Stimulated activated CD8-positive, alpha-beta memory T cell treated with anti-CD3 and anti-CD28 coated beads, Interleukin-2, amount 100 ng/mL, for 1 hour (primary cell): Measurements from ENCODE around the gene HIVEP1.
"Not testable (repeated sequence)": the region's sequence is repeated elsewhere in the genome, so short reads cannot be mapped to it uniquely, and the experiment has no call there.

Source experiments
- DNase-seq, 2 donors: peaks; one replicate each; pipeline ENCODE4 v3.0.0-alpha.2; 2020; ENCODE audit warnings: low read depth in 2 of 2

HIVEP1 gene

DNA sequence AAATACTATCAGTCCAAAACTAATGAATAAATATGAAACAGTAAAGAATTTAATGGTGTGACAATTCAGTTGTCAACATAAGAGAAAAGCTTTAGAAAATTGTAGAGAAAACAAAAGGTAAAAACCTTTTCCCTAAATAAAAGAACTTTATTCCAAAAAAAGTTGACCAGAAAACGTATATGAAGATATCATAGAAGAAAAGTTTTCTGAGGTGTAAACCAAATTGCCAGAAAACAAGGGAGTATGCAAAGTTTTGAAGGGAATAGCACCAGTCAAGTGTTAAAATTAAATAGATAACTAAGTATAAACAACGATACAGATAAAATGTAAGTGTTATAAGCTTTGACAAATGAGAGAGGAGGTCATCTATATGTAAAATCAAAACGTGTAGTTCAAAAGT, 104.9 kb downstream of the HIVEP1 start:
- DNase-seq = no peak

- DNase-seq = no peak
Observed at GRCh38 chr6:12118607-12119006, 106.5 kb downstream of the HIVEP1 start.

DNA sequence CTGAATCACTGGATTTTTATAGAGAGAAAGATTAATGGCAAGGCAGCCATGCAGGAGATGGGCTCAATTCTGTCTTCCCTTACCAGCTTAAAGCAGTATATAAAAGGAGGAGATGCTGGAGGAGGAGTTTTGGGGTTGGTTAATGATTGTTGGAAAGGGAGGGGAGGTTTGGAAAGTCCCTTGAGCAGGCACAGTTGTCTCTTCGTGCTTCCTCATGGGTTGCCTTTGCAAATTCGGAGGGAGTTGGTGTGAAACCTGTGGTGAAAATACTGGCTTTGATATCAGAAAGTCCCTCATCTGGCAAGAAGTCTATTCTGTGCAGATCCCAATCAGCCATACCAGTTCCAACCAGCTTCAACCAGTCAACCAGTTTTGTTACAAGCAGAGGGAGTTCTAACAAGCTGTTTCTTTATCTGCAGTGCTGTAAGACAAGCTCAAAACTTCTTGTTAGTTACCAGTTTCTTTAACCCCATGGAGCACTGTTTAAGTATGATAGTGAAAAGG, 107.0 kb downstream of the HIVEP1 start:
- no peak for DNase-seq

DNA sequence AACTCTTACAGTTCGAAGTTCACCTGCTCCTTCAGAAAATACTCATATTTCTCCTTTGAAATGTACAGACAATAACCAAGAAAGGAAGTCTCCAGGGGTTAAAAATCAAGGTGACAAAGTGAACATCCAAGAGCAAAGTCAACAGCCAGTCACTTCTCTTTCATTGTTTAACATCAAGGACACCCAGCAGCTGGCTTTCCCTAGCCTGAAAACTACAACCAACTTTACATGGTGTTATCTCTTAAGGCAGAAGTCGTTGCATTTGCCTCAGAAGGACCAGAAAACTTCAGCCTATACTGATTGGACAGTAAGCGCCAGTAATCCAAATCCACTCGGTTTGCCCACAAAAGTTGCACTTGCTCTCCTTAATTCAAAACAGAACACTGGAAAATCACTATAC, 113.3 kb downstream of the HIVEP1 start:
- DNase-seq = no peak

DNA sequence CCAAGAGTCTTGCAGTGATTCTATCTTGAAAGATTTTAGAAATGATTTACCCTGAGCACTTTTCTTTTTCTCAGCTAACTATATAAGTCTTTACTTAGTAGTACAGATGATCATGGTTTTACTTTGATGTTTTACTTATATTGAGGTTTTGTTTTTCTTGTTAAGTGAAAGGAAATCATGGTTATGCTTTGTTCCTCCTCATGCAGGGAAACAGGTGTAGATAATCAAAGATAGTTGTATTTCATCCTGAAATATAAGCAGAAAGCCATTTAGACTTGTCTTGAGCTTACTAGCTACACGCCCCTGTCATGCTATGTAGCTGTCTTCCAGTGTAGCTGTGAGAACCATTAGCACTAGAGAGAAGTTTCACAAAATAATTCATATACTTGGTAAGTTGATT, 113.9 kb downstream of the HIVEP1 start:
- no peak for DNase-seq

- DNase-seq = no peak
Observed at GRCh38 chr6:12129523-12129922, 117.4 kb downstream of the HIVEP1 start.

DNA sequence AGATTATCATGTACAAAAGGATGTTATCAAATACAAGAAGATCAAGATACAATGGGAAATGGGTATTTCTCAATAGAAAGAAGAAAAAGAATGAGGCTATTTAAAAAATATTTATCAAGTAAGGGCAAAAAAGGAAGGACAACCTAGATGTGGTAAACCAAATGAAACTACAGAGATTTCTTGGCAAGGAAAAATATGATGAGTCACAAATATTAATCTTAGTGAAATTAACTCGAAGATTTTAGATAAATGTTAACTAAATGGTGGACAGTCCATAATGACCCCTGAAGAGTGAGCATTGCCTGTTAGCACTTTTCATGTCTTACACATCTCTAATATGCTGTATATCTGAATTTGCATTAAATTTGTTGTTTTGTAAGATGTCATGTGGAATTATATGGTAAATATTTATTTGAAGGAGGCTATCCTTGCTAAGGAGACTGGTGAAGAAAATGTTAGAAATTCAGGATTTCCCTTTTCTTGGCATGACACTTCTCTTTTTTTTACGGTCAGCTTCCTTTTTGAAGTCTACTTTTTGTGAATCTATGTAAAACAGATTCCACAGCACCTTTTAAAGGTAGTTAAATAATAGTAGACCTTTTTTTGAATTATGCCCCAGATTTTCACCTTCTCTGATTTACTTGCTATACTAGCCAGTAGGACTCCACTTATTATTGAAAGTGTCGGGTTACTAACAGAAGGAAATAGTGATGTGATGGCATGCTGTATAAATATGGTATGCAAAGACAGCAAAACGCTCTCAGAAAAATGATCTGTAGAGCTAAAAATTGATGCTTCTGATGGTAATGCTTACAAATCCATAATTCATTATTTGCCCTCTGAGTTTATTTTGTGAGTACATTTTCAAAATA, 120.5 kb downstream of the HIVEP1 start:
- no peak for DNase-seq

DNA sequence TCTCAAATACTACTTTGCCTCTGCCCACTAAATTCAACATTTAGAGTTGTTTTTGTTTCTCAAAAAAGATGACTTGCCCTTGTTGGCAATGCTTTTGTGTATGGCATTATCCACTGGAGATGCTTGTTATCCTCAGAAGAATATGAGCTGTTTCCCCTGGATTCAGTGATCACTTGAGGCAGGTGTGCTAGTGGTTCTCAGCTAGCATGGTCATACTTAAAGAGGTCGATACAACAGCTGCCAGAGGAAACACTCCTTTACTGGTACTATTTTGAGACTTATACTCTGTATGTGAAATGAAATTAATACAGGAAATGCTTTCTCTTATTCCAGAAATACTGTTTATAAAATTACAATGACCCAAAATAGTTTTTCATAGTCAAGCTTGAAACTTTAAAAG, 122.5 kb downstream of the HIVEP1 start:
- no peak for DNase-seq

- DNase-seq = no peak
Observed at GRCh38 chr6:12134991-12135390, 122.9 kb downstream of the HIVEP1 start.

DNA sequence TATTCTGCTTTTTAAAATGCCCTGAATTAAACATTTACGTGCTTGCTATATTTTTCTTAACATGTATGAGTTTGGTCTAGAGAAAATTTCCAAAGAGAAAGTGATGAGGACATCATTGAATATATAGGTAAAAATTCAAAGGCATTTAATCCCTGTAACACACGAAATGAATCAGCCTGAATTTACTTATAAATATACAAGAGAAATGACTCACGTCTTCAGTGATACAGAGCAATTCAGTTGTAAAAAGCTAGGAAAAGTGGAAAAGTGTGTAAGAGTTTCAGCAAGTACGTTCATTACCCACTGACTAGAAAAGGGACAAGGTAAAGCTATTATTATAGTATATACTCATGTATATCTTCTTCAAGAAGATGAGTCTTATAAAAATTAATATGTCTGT, 124.8 kb downstream of the HIVEP1 start:
- no peak for DNase-seq

- no peak for DNase-seq
Observed at GRCh38 chr6:12137480-12137879, 125.4 kb downstream of the HIVEP1 start.

- peak in 1 of 2 donors; percentile 4 for DNase-seq
Observed at GRCh38 chr6:12138381-12138780, 126.3 kb downstream of the HIVEP1 start.

DNA sequence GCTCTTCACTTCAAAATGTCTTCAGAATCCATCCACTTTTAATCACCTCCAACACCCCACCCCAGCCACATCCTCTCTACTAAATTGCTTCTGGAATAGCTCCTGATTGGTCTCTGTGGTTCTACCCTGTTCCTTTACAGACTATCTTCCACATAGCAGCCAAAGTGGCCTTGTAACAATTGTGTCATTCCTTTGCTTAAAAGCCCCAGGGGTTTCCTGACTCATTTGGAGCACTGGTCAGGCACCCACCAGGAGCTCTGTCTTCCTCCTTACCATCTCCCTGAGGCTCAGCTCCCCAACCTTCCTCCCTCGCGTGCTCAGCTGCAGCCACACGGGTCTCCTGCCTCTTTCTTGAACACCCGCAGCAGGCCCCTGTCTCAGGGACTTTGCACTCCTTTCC, 126.8 kb downstream of the HIVEP1 start:
- DNase-seq = no peak

GRCh38 chr6:12147557-12148316, 135.6 kb downstream of the HIVEP1 start:
- no peak for DNase-seq

DNA sequence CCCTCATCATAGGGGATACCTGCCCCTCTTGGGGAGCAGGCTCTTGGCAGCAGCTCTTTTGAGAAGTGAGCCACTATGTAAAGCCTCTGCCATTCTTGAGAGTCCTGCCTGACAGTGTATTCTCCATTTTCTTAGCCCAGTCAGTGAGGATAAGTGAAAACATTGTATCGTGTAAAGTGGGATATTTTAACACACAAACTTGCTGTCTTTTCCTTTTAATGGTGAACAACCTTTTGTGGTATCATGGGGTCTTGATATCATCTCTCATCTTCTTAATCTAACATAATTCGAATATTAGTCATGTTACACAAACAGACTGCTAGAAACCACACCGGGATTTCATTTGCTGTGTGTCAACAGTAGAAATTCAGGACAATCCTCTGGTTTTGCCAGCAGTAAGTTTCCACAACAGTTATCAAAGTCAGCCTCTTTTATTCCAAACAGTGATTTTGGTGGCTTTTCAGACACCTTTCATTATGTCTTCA, 136.2 kb downstream of the HIVEP1 start:
- DNase-seq = no peak

- DNase-seq = no peak
Observed at GRCh38 chr6:12148841-12149240, 136.7 kb downstream of the HIVEP1 start.

DNA sequence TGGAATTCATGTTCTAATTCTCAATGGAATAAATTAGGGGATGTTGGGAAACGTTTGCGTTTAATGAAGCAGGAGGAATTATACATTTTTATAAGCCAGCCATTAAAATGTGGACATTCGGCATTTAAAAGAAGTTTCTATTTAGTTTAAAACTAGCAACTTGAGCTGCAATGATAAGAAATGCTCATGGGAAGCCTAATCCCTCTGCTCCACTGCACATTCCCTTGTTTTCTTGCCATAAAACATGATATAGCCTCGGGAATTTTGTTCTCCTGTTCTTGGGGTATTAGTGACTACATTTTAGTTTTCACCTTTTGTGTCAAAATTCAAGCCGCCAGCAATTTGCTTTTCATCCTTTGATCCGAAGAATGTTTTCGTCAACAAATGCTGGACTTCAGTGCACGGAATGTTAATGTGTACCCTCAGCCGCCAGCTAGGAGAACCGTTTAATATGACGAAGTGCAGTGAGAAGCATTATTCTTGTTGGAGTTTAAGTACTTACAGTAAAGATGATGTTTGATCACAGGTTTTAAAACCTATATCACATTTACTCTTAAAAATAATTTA, 137.9 kb downstream of the HIVEP1 start:
- no peak for DNase-seq

DNA sequence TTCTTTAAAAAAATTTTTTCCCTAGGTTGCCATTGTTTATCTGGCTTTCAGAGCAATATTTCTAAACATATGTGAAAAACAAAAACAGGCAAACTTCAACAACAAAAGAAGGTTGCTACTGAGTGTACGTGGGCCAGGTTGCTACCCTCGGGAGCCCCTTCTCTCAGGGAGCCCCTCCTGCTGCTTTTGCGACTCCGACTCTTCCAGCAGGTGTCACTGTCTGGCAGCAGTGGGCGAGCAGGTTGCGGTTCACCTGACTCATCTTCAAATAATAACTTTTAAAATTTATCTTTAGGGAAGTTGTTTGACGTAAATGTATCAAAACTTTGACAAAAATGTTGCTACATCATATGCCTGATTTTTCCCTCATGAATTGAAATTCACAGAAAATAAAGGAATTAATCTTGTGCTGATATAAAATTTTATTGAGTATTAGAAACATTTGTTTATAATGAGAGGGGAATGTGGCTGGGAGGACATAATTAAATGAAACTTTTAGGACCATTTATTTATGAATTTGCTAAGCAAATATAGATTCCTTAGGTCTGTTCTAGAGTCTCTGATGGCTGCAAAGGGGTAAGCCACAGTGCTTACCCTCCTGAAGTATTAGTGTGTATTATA, 138.8 kb downstream of the HIVEP1 start:
- DNase-seq = no peak

DNA sequence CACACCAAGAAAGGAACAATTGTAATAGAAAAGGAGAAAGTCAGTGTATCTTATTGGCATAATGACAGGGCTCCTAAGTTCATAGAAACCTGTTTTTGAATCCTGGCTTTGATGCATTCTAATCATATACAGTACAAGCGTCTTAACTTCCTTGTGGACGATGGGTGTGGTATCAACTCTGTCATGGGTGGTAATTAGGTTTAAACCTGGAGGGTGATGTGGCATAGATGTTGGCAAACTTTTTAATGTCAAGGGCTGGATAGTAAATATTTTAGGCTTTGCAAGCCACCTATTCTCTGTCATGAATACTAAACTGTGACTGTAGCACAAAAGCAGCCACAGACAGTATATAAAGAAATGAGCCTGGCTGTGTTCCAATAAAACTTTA, 139.3 kb downstream of the HIVEP1 start:
- DNase-seq = no peak

GRCh38 chr6:12152023-12152970, 140.2 kb downstream of the HIVEP1 start:
- no peak for DNase-seq

DNA sequence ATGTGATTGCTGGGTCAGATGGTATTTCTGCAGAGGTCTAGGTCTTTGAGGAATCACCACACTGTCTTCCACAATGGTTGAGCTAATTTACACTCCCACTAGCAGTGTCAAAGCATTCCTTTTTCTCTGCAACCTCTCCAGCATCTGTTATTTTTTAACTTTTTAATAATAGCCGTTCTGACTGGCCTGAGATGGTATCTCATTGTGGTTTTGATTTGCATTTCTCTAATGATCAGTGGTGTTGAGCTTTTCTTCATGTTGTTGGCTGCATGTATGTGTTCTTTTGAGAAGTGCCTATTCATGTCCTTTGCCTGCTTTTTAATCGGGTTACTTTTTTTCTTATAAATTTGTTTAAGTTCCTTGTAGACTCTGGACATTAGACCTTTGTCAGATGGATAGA, 143.7 kb downstream of the HIVEP1 start:
- DNase-seq = not testable (repeated sequence)
